ENCODE data around the gene MAPRE2.
"Not testable (repeated sequence)": the region's sequence is repeated elsewhere in the genome, so short reads cannot be mapped to it uniquely, and the experiment has no call there.

MAPRE2 gene

DNA sequence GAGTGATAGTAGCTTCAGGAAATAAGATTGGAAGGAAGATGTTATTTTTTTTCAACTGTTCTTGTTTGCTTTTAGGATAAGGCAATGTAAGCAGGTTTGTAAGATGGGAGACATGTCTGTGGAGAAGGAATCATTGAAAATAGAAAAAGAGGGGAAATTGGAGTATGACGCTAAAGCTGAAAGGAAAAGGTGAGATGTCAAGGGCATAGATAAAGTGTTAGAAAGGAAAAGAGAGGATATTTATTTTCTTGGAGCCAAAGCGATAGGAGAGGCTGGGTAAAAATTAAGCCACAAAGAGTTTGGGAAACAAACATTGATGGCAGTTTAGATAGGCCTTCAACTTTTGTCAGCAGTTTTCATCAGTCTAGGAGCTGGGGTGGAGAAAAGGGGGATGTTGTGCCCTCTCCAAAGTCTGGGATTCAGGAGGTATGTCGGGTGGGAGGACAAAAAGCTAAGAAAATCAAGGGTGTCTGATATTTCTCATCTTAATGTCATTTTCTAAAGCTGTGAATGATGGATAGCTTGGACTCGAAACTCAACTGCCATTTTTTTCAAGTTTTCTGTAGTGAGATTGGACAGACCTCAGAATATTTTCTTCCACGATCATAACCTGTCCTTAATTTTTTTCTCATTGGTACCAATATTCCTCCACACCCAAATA, 63.3 kb downstream of the MAPRE2 start:
- no peak for DNase-seq (ENCODE audit: low spot score)
- TF ChIP-seq, protein P1, sequence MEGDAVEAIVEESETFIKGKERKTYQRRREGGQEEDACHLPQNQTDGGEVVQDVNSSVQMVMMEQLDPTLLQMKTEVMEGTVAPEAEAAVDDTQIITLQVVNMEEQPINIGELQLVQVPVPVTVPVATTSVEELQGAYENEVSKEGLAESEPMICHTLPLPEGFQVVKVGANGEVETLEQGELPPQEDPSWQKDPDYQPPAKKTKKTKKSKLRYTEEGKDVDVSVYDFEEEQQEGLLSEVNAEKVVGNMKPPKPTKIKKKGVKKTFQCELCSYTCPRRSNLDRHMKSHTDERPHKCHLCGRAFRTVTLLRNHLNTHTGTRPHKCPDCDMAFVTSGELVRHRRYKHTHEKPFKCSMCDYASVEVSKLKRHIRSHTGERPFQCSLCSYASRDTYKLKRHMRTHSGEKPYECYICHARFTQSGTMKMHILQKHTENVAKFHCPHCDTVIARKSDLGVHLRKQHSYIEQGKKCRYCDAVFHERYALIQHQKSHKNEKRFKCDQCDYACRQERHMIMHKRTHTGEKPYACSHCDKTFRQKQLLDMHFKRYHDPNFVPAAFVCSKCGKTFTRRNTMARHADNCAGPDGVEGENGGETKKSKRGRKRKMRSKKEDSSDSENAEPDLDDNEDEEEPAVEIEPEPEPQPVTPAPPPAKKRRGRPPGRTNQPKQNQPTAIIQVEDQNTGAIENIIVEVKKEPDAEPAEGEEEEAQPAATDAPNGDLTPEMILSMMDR (IDR thresholded peaks at IDR 0.05; ENCODE audit: extremely low read depth, missing control alignments) = no peak

DNA sequence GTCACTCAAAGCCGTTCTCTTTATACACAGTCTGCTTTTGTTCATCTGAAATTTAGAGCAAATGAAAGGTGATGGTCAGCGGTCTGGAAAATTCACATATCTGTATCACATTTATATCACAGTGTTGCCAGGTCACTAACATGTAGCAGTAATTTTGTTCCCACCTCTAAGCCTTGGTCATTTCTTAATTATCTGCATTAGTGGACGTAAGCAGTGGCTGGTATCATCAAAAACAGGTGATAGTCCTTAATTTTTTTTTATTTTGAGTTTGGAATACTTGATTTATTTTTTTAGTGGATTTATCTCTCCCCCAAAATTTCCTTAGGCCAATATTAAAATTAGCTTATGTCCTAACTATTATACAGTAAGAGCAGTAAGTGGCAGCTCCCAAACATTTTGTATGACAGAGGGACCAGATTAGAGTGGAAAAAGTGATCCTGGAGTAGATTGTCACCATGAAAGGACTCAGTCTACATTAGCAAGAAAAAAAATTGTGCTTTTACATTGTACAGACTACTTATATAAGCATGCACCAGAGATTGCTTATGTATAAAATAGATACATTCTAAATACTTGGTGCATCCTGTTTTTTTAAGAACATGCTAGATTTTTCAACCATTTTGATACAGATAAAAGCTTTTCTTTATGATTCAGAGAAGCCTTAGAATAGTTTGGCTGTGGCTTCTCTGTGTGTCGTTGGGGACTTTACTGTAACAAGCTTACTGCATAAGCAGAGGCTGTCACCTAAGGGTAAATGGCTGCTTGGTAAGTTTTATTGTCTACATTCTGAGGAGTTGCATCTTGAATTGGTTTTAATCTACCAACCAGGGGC, 65.0 kb downstream of the MAPRE2 start:
- DNase-seq (ENCODE audit: low spot score) = no peak
- TF ChIP-seq, protein P1 (IDR thresholded peaks at IDR 0.05; ENCODE audit: extremely low read depth, missing control alignments) = no peak

- no peak for DNase-seq (ENCODE audit: low spot score)
- TF ChIP-seq, protein P1 (IDR thresholded peaks at IDR 0.05; ENCODE audit: extremely low read depth, missing control alignments) = no peak
These were observed 65.6 kb downstream of the MAPRE2 start for GRCh38 chr18:35106845-35107148.

GRCh38 chr18:35107216-35107615, 66.0 kb downstream of the MAPRE2 start:
- DNase-seq (ENCODE audit: low spot score) = no peak
- TF ChIP-seq, protein P1 (IDR thresholded peaks at IDR 0.05; ENCODE audit: extremely low read depth, missing control alignments) = no peak

DNA sequence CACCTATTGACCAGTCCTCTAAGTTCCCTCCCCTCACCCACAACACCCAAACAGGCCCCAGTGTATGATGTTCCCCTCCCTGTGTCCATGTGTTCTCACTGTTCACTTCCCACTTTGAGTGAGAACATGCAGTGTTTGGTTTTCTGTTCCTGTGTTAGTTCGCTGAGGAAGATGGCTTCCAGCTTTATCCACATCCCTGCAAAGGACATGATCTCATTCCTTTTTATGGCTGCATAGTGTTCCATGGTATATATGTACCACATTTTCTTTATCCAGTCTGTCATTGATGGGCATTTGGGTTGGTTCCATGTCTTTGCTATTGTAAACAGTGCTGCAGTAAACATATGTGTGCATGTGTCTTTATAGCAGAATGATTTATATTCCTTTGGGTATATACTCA, 66.9 kb downstream of the MAPRE2 start:
- not testable (repeated sequence) for DNase-seq (ENCODE audit: low spot score)

DNA sequence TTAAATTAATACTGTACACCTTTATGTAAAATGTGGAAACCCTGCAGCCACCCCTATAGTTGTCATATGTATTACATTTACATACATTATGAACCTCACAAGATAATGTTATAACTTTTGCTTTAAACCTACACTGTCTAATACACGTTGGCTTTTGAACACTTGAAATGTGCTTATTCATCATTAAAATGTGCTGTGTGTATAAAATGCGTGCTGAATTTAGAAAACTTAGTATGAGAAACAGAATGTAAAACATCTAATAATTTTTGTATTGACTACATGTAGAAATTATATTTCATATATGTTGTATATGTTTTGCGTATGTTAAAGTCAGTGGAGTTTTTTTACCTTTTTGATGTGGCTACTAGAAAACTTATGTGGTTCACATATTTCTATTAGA, 68.8 kb downstream of the MAPRE2 start:
- TF ChIP-seq, protein P1 (IDR thresholded peaks at IDR 0.05; ENCODE audit: extremely low read depth, missing control alignments) = no peak
- no peak for DNase-seq (ENCODE audit: low spot score)

DNA sequence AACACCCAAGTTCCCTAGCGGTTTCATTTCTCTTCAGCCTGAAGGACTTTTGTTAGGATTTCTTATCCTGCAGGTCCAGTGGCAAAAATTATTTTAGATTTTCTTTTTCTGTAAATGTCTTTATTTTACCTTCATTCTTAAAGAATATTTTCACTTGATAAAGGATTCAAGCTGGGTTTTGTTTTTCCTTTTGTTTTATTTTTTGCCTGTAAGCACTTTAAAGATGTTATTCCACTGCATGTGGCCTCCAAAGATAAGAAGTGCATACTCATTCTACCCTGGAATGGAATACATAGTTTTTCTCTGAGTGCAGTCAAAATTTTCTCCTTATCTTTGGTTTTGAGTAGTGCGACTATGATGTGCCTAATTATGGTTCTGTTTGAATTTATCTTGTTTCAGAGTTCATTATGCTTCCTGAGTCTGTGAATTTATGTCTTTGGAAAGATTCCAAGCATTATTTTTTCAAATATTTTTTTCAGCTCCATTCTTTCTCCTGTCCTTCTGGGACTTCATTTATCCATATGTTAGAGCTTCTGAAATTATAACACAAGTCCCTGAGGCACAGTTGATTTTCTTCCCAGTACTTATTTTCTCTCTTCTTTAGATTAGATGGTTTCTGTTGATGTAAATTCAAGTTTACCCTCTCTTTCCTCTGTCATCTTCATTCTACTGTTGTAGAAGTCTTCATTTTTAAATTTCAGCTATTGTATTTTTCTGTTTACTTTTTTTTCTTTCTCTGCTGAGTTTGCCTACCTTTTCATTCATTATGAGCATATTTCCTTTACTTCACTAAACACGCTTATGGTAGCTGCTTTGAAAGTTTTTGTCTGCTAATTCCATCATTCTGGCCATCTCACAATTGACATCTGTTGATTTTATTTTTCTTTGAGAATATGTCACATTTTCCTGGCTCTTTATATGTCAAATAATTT, 69.6 kb downstream of the MAPRE2 start:
- TF ChIP-seq, protein P1 (IDR thresholded peaks at IDR 0.05; ENCODE audit: extremely low read depth, missing control alignments) = no peak
- no peak for DNase-seq (ENCODE audit: low spot score)

Measured in GM20000 (cell line).